GM19463 (cell line): ENCODE measurements around the gene PRELID3B.

Source experiments
- ATAC-seq: cut with Tn5 transposase; IDR thresholded peaks from one replicate; pipeline ENCODE4 v1.9.1; 2021; ENCODE audit warnings: mild to moderate bottlenecking, moderate library complexity; ENCODE audit not compliant: unreplicated experiment

PRELID3B gene

DNA sequence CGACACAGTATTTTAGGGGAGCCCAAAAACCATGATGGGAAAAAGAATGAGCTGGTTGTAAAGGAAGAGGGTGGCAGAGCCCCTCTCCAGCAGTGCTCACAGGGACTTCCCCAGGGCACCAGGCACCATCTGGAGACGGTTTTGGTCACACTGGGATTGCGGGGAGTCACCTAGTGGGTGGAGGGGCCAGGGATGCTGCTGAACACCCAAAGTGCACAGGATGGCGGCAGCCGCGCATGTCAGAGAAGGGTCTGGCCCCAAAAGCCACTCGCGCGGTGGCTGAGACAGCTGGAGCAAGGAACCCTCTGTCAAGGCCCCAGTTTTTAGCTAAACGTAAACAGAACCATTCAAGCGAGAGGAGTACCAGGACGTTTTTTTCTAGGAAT, 46.4 kb downstream of the PRELID3B start:
- ATAC-seq = no peak

DNA sequence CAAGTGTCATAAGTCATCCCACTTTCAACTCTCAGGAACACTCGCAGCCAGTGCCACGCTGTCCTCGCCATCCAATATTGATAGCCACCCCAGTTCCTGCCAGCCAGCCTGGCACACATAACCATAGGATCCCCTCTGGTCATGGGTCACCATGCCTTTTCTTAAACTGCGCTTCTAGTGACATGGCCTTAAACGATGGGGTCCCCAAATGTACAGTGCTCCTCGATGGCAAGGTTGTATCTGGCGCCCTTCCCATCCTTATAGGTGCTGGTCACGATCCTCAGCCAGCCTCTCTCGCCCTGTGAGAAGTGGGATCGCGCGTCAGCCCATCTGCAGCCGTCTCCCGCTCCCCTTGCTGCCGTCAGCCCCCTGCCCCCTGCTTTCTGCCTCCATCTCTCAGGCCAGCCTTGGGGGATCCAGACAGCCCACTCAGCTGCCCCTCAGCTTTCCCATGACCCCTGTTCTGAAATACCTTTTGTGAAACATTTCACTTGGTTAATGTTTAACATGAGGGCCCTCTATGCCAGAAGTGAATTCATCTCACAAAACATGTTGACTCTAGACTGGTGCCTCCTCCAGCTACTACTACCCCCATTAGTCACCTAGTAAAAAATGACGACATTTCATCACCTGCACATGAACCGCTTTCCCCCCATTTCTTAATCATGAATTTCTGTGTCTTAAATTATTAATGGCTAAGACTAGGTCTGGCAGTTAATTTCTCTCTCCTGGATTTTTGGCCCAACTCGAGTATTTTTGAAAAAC, 46.9 kb downstream of the PRELID3B start:
- ATAC-seq = no peak

DNA sequence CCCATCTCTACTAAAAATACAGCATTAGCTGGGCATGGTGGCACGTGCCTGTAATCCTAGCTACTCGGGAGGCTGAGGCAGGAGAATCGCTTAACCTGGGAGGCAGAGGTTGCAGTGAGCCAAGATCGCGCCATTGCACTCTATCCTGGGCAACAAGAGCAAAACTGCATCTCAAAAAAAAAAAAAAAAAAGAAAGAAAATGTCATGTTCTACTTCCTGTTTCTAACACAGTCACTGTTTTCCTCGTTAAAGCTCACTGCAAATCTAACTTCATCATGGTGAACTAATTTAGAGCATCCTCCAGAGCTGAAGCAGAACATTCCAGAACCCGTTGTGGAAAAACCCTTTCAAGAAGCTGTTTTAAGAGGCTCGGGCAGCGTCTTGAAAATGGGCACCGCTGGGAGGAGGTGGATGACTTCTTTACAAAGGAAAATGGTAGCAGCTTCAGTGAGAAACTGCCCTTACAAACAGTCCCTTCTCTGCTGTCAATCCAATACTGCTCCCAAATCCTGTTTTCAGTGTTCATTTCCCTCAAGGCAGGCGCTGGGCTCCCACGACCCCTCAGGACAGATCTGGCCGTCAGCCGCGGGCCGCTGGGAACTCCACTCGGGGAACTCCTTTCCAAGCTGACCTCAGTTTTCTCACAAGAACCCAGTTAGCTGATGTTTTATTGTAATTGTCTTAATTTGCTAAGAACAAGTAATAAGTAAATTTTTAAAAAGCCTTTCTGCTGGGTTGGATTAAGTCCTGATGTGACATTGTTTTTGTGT, 48.0 kb downstream of the PRELID3B start:
- no peak for ATAC-seq

DNA sequence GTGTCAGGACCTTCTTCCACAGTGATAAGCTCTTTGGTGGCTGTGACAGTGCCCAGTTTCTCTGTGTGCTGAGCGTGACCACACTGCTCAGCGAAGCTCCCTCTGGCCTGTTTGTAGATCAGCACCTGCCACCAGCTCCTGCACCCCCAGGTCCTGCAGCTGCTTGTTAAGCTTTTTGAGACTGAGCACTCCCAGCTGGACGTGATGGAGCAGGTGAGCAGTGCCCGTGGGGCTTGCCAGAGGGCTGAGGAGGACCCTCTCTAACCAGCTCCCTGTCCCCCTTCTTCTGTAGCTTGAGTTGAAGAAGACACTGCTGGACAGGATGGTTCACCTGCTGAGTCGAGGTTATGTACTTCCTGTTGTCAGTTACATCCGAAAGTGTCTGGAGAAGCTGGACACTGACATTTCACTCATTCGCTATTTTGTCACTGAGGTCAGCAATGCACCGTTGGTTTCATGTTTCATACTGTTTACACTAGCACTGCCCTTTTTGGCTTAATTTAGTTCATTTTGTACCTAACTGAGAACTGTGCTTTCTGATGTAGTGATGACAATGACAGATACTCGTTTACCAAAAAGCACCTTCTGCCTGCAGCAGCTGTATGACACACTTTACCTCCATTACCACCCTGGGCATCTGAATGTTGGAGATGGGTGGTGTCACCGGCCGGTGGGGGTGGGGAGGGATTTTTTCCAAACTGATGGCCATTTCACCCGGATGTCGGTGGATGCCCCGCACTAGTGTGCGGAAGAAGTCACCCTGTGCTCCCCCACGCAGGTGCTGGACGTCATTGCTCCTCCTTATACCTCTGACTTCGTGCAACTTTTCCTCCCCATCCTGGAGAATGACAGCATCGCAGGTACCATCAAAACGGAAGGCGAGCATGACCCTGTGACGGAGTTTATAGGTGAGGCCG, 49.0 kb downstream of the PRELID3B start:
- no peak for ATAC-seq

DNA sequence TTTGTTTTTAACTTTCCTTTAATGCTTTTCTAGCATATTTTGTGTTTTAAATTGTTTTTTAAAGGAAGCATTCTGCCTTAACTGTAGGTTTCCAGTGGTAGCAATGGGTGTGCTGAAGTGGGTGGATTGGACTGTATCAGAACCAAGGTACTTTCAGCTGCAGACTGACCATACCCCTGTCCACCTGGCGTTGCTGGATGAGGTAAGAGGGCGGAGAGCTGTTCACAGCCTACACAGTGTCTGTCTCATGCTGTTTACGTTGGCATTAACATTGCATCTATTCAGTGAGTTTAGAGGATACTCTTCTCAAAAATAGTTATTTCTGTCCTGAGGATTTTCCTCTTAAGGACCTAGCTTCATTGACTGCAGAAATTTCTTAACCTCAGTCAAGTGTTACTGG, 49.7 kb downstream of the PRELID3B start:
- no peak for ATAC-seq

DNA sequence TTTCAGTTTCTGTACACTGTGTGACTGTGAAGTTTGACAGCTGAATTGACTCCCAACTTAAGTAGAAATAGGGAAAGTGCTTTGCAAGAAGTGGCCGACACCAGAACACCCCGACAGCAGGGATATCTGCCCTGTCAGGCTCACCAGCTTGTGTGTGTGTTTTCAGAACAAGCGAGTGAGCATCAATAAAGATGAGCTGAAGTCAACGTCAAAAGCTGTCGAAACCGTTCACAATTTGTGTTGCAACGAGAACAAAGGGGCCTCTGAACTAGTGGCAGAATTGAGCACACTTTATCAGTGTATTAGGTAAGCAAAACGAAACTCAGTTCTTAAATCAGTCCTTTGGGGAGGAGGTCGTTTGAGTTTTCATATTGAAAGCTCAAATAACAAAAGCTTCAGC, 50.9 kb downstream of the PRELID3B start:
- no peak for ATAC-seq

DNA sequence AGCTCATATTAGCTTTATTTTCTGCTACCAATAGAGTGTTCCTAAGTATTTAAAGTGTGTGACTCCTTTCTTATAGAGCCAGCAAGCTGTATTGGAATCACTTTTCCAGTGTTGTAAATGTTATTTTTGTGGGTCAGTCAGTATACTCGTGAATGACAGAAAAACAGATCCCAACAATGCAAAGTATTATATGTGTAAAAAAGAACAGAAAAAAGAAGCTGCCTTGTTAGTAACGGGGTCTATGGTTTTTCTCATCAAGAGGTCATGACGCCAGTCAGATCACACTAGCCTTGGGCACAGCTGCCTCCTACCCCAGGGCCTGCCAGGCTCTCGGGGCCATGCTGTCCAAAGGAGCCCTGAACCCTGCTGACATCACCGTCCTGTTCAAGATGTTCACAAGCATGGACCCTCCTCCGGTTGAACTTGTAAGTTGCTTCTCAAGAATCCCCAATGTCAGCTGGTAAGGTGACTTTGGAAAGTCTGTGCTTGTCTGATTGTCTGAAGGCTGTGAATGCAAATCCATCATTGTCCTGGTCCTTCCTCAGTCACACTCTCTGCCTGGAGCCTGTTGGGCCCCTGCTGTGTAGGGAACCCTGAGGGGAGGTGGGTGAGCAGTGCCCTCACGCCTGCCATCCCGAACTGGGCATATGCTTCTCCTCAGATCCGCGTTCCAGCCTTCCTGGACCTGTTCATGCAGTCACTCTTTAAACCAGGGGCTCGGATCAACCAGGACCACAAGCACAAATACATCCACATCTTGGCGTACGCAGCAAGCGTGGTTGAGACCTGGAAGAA, 51.7 kb downstream of the PRELID3B start:
- no peak for ATAC-seq

DNA sequence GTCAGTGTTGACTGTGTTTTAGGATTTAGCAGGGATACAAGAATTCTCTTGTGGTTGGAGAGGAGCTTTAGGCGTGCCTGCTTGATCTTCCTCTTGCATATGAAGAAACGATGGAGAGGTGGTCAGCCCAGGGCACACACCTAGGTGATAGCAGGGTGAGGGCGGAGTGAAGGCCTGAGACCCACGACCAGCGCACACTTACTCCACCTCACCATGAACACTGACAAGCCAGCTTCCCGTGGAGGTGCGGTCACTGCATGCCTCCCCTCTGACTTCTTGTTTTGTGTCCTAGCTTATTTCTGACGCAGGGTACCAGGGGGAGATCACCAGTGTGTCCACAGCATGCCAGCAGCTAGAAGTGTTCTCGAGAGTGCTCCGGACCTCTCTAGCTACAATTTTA, 53.4 kb downstream of the PRELID3B start:
- no peak for ATAC-seq

DNA sequence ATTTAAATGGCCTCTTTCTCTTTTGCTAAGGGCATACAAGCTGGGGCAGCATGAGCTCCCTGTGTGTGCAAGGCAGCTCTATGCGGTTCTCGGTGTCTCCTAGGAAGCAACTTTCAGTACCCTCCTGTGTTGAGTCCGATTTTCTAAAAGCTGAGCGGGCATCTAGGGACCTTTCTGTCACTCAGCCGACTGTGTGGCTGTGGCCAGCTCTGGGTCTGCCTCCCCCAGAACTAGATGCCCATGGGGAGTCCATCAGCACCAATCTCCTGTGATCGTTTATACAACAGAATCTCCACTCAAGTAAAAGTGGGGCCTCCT, 54.1 kb downstream of the PRELID3B start:
- ATAC-seq = no peak

DNA sequence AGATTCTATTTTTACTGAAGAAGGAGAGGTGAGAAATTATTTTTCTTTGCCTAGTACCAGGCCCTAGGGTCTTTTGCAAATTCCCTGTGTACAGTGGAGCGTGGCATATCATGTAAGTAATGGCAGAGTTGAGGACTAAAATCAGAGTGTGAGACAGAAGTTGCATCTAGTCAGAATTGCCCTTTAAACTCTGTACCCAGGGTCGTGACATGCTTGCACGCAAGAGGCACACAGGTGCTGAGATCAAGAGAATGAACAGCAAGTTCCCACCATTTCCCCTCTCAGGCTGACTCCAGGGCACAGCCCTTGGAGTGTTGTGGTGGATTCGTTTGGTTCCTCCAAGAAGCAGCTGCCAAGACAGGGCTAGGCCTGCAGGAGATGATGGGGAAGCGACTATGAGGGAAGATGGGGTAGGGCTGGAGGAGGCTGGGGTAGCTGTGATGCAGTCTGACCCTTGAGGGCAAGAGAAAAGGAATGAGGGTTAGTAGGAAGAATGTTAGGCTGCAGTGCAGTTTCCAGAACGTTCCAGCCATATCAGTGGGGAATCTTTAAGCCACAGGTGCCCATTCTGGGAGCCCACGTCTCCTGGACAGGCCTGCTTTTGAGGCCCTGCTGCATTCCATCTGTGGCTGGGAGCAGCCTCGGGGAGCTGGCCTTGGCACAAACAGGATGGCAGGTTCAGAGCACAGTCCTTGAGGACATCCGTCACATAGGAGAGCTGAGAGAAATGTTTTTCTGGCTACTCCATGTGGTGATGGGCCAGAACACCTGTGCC, 54.6 kb downstream of the PRELID3B start:
- ATAC-seq = no peak

DNA sequence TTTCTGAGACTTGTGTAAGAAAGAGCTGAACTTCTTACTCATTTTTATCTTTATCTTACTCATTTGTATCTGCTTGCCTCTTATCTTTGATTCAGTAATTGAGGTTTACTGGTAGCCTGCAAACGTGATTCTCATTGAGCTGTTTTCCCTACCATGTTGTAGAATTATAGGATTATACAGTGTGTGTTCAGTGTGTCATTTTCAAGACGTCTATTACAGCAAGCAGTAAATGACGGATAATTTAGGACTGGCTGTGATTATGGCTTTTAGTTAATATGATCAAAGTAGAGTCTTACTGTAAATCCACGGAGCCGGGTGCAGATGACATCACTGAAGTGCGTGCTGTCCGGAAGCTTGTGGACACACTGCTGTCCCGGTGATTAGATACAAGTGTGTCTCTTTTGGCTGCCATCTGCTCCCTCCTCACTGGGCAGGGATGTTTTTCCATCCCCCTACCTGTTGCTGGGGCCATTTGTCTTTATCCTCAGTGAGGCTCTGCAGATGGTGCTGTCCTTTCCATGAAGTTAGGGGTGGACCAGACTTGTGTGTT, 55.5 kb downstream of the PRELID3B start:
- ATAC-seq = no peak

DNA sequence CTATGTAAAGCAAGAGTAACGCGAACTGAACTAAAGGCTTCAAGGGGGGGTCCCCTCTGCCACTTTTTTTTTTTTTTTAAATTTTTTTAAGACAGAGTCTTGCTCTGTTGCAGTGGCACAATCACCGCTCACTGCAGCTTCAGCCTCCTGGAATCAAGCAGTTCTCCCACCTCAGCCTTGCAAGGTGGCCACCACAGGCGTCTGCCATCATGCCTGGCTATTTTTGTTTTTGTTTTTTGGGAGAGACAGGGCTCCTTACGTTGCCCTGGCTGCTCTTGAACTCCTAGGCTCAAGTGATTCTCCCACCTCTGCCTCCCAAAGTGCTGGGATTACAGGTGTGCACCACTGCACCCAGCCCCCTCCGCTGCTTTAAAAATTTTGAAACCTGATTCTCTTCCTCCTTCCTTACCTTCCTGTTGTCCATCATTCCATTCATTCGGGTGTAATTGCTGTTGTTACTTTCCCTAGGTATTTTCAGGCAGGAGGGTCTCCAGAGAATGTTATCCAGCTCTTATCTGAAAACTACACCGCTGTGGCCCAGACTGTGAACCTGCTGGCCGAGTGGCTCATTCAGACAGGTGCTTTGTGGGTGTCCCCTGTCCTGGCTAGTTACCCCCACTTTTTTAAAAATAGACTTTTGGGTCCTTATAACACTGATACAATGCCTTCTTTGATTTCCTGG, 56.2 kb downstream of the PRELID3B start:
- ATAC-seq = no peak

DNA sequence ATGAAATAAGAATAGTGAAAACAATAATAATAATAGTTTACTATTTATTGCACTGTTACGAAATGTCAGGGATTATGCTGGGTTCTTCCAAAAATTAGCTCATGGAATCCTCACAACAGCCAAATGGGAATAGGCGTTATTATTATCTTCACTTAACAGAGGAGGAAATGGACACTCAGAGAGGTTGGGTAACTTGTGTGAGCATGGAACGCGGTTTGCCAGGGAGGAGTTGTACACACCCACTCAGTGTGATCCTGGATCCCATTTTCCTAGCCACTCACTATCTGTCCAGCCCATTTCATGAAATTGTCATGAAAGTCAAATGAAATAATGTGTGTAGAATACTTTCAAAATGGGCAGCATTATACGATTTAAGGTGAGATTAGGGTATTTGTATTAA, 56.9 kb downstream of the PRELID3B start:
- ATAC-seq = no peak

DNA sequence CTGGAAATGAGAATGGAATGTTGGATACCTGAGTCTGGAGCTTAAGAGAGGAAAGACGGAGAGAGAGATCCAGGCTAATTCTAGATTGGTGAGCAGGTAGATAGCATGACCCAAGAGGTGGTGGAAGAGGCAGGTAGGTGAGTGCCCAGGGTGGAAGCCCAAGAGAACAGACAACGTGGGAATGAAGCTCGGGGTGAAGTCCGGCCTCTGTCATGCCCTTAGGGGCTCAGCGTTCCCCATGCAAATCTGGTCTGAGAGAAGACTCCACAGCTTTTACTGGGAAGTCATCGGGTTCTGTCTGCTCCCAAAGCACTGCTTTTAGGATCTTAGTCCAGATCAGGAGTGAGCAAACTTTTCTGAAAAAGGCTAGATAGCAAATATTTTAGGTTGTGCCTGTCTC, 57.9 kb downstream of the PRELID3B start:
- ATAC-seq = no peak
